ENCODE results near the gene TAAR6.
"Not testable (repeated sequence)": the region's sequence is repeated elsewhere in the genome, so short reads cannot be mapped to it uniquely, and the experiment has no call there.

Gene TAAR6, protein sequence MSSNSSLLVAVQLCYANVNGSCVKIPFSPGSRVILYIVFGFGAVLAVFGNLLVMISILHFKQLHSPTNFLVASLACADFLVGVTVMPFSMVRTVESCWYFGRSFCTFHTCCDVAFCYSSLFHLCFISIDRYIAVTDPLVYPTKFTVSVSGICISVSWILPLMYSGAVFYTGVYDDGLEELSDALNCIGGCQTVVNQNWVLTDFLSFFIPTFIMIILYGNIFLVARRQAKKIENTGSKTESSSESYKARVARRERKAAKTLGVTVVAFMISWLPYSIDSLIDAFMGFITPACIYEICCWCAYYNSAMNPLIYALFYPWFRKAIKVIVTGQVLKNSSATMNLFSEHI

DNA sequence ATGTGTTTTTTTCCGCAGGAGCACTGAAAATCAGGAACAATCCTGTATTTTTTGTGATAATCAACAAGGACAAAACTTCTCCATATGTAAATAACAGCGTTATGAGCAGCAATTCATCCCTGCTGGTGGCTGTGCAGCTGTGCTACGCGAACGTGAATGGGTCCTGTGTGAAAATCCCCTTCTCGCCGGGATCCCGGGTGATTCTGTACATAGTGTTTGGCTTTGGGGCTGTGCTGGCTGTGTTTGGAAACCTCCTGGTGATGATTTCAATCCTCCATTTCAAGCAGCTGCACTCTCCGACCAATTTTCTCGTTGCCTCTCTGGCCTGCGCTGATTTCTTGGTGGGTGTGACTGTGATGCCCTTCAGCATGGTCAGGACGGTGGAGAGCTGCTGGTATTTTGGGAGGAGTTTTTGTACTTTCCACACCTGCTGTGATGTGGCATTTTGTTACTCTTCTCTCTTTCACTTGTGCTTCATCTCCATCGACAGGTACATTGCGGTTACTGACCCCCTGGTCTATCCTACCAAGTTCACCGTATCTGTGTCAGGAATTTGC is at the start of gene TAAR6:
TSS of gene TAAR6 (plus strand) at position 102 of the 557 bp plus-strand sequence. CDS start at position 102, 0 bp downstream.
- DNase-seq (ENCODE audit: low read depth), result no peak

DNA sequence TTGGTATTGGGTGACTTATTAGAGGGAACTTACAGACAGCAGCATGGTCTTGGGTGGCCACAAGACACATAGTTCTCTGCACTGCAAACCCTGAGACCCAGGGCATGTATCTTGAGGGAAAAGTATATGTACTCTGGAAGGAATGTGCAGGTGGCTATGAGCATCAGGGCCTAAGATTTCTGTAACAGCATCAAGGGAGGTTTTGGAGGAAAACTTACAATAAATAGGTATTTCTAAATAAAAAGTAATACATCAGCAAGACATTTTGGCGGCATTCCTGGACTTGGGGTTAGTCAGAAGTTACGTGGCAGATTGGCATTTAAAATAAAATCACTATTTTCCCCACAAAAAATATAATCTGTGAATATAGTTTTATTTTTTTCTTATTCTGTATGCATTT is 49.2 kb upstream of the TAAR6 start:
- no peak for DNase-seq (ENCODE audit: low read depth)

DNA sequence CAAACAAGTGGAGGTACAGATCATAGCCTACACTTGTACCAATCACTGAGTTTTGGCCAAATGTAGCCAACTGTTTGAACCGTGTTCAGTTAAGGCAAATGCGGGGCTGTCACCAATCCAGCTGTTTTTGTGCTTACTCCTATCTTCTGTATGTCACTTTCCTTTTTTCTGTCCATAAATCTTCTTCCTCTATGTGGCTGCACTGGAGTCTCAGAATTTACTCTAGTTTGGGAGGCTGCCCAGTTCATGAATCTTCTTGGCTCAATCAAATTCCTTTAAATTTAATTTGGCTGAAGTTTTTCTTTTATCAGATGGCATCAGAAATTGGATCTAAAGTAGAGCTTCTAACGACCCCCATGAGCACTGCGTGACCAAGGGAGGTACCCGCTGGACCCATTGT is 45.5 kb upstream of the TAAR6 start:
- no peak for DNase-seq (ENCODE audit: low read depth)

DNA sequence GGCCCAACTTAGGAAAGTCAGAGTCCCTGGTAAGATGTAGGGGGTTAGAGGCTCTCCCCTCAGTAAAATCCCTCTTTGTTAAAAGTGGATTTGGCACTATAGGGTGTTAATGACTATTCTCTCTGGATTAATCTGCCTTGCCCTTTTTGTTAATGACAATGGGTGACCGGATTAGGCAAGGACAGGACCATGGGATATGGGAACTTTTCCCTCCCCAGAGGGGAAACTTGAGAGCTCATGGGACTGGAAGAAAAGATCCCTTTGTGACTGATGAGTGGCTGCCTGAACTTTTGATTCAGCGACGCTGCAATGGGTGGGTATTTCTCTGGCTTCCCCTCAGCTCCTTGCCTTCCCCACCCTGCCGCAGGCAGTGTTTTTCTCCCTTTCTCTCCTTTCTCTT is 44.3 kb upstream of the TAAR6 start:
- DNase-seq (ENCODE audit: low read depth), result no peak

DNA sequence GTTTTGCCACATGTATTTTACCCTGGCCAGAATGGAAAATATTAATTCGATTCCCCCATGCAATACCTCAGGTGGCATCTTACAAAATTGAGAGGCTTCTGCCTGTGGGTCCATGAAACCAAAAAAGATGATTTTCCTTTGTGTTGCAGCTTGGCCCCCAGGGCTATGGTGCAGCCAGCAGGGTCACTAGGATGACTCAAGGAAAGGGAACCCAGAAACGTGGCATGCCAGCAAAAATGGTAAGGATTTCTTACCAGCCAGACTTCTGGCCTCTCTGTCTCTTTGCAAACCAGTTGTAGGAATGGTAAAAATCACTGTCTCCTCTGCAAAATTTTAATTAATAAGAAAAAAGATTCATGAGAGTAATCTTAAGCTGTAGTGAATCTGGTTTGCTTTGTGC is 43.7 kb upstream of the TAAR6 start:
- DNase-seq (ENCODE audit: low read depth), result no peak

DNA sequence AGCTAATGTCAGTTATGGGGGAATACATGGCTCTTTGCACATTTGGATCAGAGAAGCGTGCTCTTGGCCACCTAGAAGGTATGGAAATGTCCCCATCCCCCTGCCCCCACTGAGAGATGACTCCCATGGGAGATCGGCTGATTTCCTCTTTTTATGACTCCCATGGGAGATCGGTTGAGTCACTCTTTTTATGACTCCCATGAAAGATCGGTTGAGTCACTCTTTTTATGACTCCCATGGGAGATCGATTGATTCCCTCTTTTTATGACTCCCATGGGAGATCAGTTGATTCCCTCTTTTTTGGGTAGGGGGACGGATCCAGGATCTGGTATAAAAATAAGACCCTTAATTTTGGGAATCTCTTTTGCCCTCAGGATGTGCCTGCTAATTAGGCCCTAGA is 42.3 kb upstream of the TAAR6 start:
- no peak for DNase-seq (ENCODE audit: low read depth)

DNA sequence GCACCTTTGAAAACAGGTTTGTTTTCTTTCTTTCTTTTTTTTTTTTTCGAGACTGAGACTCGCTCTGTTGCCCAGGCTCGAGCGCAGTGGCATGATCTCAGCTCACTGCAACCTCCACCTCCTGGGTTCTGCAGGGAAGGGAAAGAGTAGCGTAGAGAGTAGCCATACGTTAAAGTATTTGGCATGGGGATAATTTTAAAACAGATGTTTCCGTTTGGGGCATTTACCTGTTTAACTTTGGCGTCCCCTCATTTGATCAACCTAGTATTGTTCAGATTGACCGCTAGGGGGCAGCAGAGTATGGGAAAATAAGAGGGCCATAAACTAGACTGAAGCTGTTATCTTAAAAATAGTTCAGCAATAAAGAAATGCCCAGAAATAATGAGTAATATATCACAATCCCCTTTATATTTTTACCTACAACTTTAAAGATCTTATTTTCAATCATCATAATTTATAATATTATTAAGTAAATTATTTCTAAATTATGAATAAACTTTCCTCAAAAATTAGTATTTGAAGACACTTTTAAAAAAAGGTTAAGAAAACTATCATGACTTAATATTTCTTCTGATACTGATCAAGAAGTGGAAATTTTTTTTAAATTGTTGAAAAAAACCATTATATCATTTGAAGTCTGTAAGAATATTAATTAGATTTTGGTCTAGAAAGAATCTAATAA is 39.7 kb upstream of the TAAR6 start:
- DNase-seq (ENCODE audit: low read depth), result peak; percentile 69

DNA sequence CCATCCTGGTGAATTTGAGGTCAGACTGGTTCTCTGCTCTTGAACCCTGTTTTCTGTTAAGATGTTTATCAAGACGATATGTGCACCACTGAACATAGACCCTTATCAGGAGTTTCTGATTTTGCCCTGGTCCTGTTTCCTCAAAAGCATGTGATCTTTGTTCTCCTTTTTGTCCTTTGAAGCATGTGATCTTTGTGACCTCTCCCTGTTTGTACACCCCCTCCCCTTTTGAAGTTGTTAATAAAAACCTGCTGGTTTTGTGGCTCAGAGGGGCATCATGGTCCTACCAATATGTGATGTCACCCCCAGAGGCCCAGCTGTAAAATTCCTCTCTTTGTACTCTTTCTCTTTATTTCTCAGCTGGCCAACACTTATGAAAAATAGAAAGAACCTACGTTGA is 35.6 kb upstream of the TAAR6 start:
- not testable (repeated sequence) for DNase-seq (ENCODE audit: low read depth)

DNA sequence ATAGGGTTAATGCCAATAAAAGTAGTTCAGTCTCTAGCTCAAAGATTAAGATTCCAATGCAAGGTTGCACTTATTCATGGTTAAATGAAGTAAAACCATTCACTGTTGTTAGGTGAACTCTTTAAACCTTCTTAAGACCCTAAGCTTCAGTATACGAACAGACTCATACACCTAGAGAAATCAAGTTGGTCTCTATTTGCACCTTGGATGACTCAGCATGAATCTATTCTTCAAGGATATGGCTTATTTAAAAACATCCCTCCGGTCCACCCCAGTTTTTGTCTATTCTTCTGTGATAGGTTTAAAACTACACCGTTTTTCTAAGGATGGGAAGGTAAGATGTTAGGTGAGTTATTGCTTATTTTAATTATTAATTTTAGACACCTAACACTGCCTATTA is 33.0 kb upstream of the TAAR6 start:
- DNase-seq (ENCODE audit: low read depth), result no peak

DNA sequence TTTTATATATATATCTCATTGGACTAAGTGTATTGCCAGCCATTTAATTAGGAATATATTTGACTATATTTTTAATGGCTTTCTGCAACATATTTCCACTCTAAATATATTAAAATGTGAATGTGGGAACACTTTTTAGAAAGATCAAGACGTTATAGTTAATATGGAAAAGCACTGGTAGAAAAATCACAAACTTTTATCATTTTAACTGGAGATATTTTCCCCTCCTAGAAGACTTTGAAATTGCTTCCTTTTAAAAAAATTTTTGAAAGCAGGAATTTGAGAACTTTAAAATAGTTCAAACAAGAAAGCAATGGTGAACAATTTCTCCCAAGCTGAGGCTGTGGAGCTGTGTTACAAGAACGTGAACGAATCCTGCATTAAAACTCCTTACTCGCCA is 32.1 kb upstream of the TAAR6 start, which contains the start of gene TAAR9:
TSS of gene TAAR9 (plus strand) at position 301 of the 400 bp plus-strand sequence. CDS start at position 314, 13 bp downstream.
- DNase-seq (ENCODE audit: low read depth), result no peak

DNA sequence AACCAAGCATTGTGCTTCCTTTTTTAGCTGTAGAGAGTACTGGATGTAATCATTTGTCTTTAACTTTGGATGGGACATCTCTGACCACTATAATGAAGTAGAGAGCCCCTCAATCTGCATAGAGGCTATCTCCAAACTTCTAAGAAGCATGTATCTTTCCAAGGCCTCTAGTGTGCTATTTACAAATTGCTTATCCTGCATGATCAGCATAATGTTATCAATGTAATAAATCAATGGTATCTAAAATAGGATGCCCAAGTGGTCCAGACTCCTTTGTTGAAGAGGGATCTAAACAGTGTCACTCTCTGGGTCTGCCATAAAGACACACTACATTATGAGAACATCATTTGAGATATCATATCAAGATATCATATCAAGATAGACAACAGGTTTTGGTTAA is 25.3 kb upstream of the TAAR6 start:
- no peak for DNase-seq (ENCODE audit: low read depth)

DNA sequence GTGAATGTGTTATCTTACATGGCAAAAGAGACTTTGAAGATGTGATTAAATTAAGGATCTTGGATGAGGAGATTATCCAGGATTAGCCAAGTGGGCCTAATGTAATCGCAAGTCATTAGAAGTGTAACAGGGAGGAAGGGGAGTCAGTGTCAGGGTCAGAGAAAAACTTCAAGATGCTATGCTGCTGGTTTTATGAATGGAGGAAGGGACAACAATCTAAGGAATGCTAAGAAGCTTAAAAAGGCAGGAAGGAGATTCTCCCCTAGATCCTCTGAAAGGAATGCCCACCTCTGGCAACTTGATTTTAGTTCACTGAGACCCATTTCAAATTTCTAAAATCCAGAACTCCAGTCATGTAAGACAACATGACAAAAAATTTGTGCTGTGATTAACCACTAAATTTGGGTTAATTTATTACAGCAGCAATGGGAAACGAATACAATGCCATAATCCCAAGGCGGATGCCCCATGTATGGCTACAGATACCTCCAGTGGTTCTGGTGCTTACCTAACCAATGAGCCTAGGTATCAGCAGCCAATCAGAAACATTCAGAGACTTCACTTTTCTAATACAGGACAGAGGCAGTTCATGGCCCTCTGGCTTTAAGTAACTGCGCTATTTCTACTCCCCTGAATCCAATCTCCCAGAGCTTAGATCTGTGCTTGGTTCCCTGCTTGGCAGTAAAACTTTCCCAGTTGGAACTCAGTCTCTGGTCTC is 21.2 kb upstream of the TAAR6 start:
- DNase-seq (ENCODE audit: low read depth), result no peak

DNA sequence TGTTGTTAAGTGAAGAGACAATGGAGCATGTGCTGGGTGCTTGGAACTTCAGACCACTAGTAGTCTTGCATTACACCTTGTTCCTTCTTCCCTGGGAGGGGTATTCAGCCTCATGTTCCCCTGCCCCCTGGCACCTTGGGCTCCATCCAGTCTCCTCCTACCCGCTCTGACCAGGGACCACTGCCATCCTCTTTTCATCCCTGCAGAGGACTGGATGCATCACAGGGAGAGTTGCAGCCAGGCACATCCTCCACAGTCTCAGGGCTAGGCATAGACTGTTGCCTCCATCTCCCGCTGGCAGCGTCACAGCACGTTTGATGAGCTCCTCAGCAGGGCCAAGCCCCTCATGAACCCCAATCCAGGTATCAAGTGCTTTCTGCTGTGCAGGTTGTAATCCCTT is 18.9 kb upstream of the TAAR6 start:
- no peak for DNase-seq (ENCODE audit: low read depth)

DNA sequence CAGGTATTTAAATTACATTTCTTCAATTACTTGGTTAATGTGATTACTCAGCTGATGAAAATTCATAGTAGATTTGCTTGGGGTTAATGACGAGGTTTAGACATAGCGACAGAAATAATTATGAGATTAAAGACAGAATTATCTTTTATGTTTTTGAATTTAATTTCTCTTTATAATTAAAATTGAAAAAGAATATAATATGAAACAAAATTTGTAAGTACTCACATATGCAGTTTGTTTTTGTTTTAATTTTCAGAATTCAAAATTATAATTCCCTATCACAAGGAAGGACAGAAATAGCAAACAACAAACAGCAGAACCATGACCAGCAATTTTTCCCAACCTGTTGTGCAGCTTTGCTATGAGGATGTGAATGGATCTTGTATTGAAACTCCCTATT is 17.8 kb upstream of the TAAR6 start, which contains the start of gene TAAR8:
TSS of gene TAAR8 (plus strand) at position 301 of the 400 bp plus-strand sequence. CDS start at position 322, 21 bp downstream.
- DNase-seq (ENCODE audit: low read depth), result no peak

DNA sequence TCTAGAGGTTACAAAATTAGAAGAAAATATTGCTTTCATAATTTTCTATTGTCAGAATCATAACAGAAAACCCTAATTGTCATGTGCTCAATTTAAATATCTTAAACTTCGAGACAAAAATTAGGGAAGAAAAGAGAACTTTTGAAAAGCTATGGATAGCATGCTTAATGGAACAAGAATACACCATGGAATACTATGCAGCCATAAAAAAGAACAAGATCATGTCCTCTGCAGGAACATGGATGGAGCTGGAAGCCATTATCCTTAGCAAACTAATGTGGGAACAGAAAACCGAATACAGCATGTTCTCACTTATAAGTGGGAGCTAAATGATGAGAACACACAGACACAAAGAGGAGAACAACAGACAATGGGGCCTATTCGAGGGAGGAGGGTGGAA is 10.0 kb upstream of the TAAR6 start:
- not testable (repeated sequence) for DNase-seq (ENCODE audit: low read depth)

DNA sequence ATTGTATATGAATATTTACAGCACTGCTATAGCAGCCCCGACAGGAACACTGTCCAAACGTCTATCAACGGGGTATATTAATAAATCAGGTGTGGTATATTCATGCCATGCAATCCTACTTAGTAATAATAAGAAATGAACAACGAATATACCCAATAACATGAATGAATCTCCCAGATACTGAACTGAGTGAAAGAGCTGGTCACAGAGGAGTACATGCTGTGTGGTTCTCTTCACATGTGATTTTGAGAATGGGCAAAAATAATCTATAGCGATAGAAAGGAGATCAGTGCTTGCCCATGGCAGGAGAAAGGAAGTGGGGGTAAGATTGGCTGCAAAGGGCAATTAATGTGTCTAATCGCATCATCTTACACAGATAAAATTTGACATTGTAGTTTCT is 3.7 kb upstream of the TAAR6 start:
- no peak for DNase-seq (ENCODE audit: low read depth)

DNA sequence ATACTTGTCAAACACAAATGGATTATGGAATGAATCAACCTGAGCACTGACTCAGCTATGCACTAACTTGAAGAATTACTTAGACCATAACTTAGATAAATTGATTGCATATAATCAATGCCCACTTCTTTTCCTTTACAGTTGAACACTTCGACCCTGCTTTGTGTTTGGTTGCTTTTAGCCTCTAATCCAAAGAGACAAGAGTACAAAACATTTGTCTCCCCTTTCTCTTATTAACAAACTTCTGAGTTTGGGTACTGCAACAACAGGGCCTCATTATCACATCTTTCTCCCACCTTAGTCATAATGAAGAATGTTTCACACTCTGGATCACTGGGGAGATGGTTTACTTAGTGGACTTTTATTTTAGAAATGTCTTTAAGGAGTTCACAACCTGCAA is 2.6 kb upstream of the TAAR6 start:
- no peak for DNase-seq (ENCODE audit: low read depth)

DNA sequence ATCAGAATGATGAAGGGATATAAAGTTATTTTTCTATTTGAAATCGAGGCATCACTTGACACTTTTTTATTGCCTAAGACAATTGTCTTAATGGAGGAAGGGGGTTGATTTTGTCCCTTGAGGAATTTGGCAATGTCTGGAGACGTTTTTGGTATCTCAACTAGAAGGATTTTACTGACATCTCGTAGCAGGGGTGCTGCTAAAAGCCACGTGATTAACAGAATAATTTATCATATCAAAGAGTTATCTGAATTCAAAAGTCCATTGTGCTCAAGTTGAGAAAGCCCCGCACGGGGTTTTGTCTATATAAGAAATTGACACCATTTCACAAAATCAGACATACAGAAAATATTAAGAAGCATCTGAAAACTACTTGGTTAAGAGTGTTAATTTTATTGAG is 1.5 kb upstream of the TAAR6 start:
- DNase-seq (ENCODE audit: low read depth), result no peak

DNA sequence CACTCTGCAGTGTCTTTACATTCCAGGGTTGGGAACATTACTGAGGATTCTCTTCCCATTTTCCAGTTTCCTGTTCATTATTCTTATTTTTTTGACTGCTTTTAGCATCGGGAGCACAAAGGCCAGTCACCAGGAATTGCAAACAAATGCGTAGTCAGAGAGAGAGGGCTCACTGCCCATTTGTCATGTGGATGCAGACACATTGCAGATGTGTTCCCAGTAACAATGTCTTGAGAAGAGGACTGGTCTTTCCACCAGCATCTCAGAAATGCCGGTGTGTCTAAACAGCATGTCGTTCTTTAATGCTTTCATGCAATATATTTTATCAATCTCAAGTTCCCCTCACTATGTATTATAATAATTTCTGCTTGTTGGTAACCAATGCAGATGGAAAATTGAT is 952 bp upstream of the TAAR6 start:
- DNase-seq (ENCODE audit: low read depth), result no peak

DNA sequence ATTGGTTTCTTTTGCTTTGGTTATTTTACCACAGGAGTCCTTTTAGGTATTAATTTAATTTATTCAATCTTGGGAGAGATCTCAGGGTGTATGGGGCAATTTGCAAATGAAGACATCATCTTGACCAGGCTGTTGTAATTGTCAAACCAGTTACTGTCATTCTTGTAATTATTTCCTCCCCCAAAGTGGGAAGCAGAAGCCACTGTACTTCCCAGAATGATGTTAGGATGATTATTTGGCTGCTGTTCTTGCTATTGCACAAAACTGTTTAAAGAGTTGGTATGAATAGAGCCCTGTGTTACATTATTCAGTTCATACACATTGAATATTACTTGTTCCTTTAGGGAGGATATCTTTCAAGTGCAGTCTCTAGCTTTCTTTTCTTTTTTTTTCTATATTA is 1.7 kb downstream of the TAAR6 start:
- no peak for DNase-seq (ENCODE audit: low read depth)

DNA sequence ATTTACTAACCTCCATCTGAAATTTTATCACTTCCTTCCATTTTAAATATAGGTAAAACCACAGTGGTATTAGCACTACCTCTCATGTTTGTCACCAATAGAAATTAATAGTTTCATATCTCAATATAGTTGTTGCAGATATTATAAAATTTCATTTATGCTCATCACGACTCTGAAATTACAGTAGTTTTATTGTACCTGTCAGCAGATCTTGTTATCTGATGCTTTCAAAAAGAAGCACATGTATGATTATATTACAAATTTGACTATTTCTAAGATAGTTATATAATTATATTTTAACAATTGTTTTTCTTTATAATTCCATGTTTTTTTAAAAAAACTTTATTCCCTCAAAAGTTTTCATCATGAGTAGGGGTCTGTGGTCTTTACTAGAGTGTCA is 14.6 kb downstream of the TAAR6 start:
- no peak for DNase-seq (ENCODE audit: low read depth)

DNA sequence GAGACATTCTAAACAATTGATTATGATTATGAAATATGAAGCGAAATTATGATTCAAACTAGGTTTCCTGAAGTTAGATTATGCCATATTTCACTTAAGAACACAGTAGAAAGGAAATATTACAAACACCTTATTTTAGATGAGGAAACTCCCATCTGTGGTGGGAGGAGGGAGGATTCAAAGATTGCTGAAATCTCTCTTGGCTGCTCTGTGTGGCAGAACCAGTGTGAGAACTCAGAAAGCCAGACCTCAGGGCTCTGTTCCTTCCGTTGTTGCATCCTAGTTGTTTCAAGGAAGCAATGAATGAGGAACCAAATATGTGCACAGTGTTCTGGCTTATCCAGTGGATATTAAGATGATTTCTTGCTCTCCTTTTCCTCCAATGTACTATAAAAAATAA is 17.3 kb downstream of the TAAR6 start:
- no peak for DNase-seq (ENCODE audit: low read depth)

DNA sequence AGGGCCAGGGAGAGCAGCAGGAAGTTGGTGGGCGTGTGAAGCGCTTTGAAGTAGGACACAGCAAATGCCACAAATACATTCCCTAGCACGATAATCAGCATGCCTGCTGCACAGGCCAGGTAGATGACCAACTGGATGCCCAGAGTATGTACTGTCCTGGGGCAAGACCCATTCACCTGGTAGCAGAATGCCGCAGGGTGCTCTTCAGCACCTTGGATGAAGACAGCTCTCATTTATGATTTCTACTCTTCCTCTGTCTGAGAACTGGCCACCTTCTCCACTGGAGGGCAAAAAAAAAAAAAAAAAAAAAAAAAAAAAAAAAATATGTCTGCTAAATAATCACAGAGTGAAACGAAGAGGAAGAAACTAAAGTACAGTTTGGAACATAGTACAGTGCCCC is 19.3 kb downstream of the TAAR6 start, which contains the start of gene TAAR5:
TSS of gene TAAR5 (minus strand) at position 288 of the 400 bp plus-strand sequence. CDS start at position 233, 55 bp downstream.
- DNase-seq (ENCODE audit: low read depth), result no peak

All from stimulated activated CD8-positive, alpha-beta memory T cell treated with anti-CD3 and anti-CD28 coated beads, Interleukin-12 subunit alpha, Interleukin-12 subunit beta, amount 100 ng/mL, for 1 hour (primary cell).